Stimulated activated CD8-positive, alpha-beta memory T cell treated with anti-CD3 and anti-CD28 coated beads, Interleukin-15, amount 100 ng/mL, for 4 hours (primary cell): ENCODE data around the gene RCSD1.
"Not testable (repeated sequence)": the region's sequence is repeated elsewhere in the genome, so short reads cannot be mapped to it uniquely, and the experiment has no call there.

ENCODE experiments used
- DNase-seq, 2 donors: peaks; one replicate each; pipeline ENCODE4 v3.0.0-alpha.2; 2020; ENCODE audit warnings: low read depth in 2 of 2

Gene RCSD1

GRCh38 chr1:167714439-167715156 lies 84.6 kb downstream of the RCSD1 start:
- peak; percentile 76 to 83 for DNase-seq

GRCh38 chr1:167715157-167715999 lies 85.3 kb downstream of the RCSD1 start:
- peak; percentile 59 to 78 for DNase-seq

- DNase-seq: no peak
Measured at GRCh38 chr1:167716000-167716271, 85.9 kb downstream of the RCSD1 start.

- DNase-seq: no peak
Measured at GRCh38 chr1:167717351-167717750, 87.3 kb downstream of the RCSD1 start.

DNA sequence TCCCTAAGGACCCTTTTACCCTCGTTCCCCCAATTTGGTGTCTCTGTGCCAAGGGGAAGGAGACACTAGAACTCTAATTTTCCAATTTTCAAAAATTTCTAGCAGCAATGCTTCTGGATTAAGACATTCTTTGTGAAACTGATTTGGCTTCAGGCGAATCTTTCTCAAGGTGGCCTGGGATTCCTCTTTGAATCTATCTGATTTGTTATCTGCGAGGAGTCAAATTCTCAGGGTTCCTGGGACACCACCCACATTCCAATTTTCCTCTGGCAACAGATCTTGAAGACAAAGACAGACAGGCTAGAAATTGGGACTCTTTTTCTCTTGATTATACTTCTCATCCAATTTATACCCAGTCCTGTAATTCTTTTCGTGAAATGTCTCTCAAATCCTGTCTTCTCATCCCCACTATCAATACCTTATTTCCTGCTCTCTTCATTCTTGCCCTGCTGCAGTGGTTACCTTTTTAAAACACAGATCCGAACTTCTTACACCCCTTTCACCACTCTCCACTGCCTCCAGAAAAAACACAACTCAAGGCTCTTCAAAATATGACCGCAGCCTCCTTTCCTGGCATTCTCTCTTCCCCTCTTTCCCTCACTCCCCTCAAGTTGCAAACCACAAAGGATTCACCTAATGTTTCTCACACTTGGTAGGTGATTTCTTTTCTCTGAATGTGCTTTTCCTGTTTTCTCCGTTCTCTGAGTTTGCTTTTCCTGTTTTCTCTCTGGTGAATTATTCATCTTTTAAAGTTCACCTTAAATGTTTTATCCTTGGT lies 89.1 kb downstream of the RCSD1 start:
- no peak for DNase-seq

GRCh38 chr1:167719715-167720421 lies 89.8 kb downstream of the RCSD1 start:
- DNase-seq: not testable (repeated sequence)

GRCh38 chr1:167720965-167721616 lies 91.1 kb downstream of the RCSD1 start:
- DNase-seq: no peak

GRCh38 chr1:167721617-167722151 lies 91.7 kb downstream of the RCSD1 start, which contains the start of gene MPZL1:
TSS of gene MPZL1 (plus strand) at chr1:167721982. CDS start at chr1:167722152, 170 bp downstream.
- DNase-seq: peak; percentile 82 to 83

DNA sequence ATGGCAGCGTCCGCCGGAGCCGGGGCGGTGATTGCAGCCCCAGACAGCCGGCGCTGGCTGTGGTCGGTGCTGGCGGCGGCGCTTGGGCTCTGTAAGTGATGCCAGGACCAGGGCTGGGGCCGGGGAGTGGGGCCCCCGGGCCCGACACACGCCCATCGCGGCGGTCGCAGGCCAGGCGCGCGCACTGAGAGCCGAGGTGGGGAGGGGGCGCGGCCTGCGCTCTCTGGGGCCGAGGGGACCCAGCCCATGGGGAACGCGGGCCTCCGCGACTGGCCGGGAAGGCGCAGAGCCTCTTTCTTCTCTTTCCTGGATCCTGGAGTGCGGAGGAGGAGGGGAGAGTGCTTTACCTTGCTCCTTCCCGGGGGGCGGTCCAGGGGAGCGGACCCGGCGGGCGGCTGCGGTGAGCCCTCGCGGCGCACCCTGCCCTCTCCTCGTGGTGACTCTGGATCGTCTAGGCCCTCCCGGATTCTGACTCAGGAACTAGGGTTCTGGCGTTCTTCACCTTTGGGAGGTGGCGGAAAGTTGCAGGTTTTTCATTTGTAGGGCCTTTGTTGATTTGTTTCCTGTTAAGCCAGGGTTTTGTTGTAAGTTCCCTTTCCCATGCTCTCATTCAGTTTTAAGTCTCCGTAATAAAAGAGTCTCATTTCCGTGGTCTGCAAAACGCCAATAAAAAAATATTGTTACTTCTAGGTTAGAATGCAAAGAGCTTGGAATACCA lies 92.3 kb downstream of the RCSD1 start:
- no peak for DNase-seq

- no peak for DNase-seq
Measured at GRCh38 chr1:167722870-167723251, 92.8 kb downstream of the RCSD1 start.

- no peak for DNase-seq
Measured at GRCh38 chr1:167723707-167724323, 93.8 kb downstream of the RCSD1 start.

DNA sequence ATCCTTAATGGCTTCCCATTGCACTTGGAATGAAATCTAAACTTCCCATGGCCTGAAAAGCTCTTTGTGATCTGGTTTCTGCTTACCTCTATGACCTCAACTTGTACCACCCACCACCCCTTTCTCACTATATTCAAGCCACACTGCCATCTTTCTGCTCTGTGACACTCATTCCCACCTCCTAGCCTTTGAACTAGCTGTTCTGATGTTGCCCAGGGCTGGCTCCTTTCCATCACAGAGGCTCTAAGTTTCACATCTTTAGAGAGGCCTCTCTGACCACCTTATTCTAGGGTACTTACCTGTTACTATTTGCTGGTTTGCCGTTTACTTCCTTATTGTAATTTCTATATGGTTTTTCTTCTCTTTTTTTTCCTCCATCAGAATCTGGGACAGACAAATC lies 96.0 kb downstream of the RCSD1 start:
- no peak for DNase-seq

GRCh38 chr1:167728818-167729410 lies 98.9 kb downstream of the RCSD1 start:
- DNase-seq: no peak

GRCh38 chr1:167734227-167734626 lies 104.2 kb downstream of the RCSD1 start:
- no peak for DNase-seq

- DNase-seq: no peak
Measured at GRCh38 chr1:167734841-167735240, 104.8 kb downstream of the RCSD1 start.

- DNase-seq: no peak
Measured at GRCh38 chr1:167737169-167737568, 107.1 kb downstream of the RCSD1 start.

GRCh38 chr1:167738158-167738557 lies 108.1 kb downstream of the RCSD1 start:
- DNase-seq: no peak

- DNase-seq: no peak
Measured at GRCh38 chr1:167739752-167740151, 109.7 kb downstream of the RCSD1 start.

DNA sequence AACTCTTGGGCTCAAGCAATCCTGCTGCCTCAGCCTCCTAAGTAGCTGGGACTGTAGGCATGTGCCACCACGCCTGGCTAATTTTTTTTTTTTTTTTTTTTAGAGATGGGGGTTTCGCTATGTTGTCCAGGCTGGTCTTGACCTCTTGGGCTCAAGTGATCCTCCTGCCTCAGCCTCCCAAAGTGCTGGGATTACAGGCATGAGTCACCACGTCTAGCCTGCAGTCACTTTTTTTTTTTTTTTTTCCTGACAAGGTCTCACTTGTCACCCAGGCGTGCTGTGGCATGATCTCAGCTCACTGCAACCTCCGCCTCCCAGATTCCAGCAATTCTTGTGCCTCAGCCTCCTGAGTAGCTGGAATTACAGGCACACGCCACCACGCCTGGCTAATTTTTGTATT lies 111.1 kb downstream of the RCSD1 start:
- DNase-seq: not testable (repeated sequence)
